ENCODE data around the gene DTX4.

Gene DTX4

DNA sequence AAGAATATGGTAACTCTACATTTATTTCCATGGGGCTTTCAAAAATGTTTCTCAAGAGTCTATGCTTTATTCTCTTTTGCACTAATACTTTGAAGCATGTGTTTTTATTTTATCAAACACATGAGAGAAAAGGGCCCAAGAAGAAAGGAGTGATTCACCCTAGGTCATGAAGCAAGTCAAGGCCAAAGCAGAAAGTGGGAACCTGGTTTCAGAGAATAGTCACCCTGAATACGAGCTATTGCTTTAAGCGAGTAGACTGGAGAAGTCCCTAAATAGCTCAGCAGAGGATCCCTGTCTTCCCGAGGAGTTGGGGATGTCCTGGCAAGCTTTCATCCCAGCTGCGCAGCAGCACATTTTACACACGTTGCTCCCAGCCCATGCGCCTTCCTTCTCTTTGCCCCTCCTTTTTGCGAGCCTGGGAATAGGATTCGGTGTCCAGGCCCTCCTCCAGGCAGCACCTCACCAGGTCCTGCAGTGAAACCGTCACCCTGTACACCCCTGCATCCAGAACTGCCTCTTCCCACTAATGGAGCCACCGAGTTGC lies 21.7 kb downstream of the DTX4 start:
- no peak for DNase-seq

DNA sequence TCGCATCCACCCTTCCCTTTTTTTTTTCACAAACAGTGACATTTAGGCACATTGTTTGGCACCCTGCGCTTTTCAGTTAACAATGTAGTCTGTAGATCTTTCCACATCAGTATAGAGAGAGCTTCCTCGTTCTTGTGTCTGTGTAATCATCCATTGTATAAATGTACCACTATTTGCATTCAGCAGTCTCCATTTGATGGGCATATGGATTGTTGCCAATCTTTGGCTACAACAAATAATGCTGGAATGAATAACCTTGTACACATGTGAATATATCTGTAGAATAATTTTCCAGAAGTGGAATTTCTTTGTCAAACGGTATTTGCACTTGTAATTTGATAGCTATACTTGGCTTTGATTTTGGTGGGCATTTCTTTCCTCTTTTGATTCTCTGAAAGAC lies 23.7 kb downstream of the DTX4 start:
- no peak for DNase-seq

DNA sequence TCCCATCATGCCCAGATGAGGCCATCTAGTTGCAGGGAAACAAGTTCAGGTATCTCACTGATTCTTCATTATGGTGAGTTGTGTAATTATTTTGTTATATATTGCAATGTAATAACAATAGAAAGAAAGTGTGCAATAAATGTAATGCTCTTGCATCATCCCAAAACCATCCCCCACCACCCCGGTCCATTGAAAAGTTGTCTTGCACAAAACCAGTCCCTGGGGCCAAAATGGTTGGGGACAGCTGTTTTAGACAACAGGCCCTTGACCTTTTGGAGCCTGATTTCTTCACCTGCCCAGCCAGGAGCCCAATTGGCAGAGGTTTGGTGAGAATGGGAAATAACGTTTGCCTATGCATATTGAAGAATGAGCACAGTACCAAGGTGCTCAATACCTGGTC lies 24.8 kb downstream of the DTX4 start:
- no peak for DNase-seq

DNA sequence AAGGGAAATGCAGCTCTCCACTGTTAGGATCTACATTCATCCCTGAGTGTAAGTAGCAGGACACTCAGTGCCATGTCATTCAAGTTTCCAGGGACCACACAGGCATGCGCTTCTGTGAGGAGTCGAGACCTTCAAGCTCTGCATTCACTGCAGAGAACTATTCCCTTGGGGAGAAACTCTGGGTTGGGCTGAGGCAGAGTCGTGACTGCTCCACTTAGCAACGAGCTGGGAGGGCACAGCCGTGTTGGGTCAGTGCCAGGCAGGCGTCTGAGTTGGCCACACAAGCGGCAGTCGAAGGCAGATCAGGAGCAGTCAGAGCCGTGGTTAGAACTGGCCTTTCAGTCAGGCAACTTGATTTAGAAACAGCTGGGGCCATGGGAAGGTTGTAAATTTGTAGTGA lies 26.1 kb downstream of the DTX4 start:
- DNase-seq = no peak

GRCh38 chr11:59198726-59199125 lies 26.8 kb downstream of the DTX4 start:
- no peak for DNase-seq

DNA sequence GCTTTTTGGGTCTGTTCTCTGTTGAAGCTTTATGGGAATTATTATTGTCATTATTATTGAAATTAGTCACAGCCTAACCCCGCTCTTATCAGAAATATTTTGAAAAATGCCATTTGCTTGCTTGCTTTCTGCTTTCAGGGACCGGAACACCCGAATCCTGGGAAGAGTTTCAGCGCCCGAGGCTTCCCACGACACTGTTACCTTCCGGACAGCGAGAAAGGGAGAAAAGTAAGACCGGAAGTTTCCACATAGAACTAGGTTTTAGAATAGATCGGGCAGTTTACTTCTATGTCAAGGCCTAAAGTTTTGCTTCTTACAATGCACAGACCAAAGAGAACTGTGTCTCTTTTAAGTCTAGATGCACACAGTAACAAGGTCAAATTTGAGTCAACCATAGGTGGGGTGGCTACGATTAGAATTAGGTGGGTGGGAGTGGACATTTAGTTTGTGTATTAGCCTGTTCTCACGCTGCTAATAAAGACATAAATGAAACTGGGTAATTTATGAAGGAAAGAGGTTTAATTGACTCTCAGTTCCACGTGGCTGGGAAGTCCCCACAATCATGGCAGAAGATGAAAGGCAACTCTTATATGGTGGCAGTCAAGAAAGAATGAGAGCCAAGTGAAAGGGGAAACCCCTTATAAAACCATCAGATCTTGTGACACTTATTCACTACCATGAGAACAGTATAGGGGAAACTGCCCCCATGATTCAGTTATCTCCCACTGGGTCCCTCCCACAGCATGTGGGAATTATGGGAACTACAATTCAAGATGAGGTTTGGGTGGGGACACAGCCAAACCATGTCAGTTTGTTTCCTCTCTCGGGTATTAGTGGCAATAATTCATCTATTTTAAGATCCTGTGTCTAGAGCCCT lies 27.9 kb downstream of the DTX4 start:
- no peak for DNase-seq

DNA sequence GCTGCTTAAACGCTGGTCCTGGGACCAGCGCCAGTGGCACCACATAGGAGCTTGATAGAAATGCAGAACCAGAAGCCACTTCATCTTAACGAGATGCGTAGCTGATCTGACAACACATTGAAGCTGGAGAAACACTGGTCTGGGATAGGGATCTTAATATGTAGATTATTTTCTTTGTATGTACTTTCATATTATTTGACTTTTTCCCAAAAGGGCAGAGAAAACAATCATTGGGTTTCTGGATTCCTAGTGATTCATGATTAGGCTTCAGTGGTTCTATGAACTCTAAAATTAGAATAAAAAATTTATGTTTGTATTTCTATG lies 28.5 kb downstream of the DTX4 start:
- no peak for DNase-seq

DNA sequence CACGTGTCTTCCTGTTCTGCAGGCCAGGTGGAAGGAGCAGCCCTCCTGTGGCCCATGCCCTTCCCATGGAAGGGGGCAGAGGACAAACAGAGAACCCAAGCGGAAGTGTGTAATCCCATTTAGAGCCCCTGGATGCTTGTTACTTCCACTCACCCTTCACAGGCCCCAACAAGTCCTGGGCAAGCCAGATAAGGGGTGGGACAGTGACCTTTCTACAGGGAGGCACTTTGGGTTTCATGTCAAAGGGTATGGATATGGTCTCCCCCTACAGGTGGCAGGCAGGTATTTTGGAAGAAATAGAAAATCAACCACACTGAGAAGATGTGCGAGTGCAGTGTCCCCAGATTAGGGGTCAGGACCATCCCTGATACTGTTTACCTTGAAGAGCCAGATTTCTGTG lies 29.4 kb downstream of the DTX4 start:
- no peak for DNase-seq

DNA sequence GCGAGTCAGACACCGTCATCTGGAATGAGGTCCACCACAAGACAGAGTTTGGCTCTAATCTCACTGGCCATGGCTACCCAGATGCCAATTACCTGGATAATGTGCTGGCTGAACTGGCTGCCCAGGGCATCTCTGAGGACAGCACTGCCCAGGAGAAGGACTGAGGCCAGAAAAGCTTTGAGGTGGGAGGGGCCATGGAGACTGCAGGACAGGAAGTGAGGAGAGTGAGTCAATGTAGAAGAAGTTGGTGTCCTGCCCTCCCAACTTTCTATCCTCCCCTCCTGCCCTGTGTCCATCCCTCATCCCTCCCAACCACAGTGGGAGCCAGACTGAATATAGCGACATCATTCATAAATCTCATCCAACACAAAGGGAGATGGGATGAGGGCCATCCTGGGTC lies 32.8 kb downstream of the DTX4 start:
- DNase-seq = no peak

DNA sequence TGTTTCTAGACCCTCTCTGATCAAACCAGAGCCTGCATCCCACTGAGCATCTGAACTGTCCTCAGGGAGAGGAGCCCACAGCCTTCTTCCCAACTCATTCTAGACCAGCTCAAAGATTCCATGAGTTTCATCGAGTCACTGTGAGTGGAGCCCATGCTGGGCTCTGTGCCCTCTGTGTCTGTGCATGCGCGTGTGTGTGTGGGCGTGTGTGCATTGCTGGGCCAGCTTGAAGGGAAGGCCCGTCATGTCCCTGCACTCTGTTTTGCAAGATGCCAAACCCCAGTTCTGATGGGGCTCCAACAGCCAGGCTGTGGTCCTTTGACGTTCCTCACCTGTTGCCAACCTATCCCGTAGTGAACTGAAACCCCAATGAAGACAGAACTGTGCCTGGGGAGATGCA lies 33.7 kb downstream of the DTX4 start:
- no peak for DNase-seq

DNA sequence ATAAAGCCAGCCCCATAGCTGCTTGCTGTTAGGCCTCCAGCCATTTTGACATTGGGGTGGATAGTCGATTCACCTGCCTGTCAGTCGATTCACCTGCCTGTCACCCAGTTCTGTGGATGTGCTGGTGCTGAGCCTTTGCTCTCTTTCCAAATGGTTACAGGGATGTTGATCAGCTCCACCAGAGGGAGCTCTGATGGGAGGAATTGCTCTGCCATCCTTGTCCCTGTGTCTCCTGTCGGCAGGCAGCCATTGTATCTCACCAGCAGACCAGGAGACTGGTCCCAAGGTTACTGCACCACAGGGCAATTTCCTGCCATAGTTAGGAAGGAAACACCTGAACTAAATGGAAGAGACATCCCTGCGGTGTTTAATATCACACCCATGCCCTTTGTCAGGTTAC lies 34.7 kb downstream of the DTX4 start:
- DNase-seq = no peak

DNA sequence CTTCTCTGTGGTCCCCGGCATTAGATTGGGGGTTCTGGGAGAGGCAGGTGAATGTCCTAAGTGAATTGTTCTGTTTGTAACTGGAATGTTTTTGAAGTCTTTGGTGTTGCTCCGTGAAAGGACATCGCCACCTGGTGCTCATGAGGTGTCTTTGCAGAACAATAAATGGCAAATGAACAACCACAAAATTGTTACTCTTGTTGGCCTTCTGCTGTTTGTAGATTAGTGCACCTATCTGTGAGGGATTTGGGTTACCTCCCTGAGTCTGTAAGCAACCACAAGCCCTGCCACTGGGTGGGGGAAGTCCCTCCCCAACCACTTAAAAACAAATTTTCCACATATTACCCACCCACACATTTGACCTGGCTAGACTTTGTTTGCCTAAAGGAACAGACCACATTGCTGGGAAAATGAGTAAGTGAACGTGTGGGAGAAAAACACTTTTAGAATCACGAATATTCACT lies 36.1 kb downstream of the DTX4 start:
- no peak for DNase-seq

- no peak for DNase-seq
These were observed 37.0 kb downstream of the DTX4 start for GRCh38 chr11:59208956-59209355.

DNA sequence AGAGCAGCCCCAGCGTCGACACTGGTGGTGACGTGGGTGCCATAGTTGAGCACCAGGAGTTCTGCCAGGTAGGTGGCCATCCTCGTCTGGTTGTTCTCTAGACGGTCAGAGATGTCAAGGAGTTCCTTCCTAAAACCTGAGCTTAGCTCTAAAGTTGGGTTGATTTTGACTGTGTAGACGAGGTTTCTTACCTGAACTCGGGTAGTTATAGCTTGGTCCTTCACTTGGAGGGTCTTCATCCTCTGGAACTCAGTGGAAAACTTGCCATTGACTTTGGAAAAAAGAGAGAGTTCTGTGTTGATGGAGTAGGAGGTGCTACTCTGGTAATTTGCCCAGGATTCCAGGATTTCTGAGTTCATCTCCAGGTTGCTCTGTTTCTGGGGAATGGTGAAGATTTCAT lies 40.3 kb downstream of the DTX4 start:
- no peak for DNase-seq

DNA sequence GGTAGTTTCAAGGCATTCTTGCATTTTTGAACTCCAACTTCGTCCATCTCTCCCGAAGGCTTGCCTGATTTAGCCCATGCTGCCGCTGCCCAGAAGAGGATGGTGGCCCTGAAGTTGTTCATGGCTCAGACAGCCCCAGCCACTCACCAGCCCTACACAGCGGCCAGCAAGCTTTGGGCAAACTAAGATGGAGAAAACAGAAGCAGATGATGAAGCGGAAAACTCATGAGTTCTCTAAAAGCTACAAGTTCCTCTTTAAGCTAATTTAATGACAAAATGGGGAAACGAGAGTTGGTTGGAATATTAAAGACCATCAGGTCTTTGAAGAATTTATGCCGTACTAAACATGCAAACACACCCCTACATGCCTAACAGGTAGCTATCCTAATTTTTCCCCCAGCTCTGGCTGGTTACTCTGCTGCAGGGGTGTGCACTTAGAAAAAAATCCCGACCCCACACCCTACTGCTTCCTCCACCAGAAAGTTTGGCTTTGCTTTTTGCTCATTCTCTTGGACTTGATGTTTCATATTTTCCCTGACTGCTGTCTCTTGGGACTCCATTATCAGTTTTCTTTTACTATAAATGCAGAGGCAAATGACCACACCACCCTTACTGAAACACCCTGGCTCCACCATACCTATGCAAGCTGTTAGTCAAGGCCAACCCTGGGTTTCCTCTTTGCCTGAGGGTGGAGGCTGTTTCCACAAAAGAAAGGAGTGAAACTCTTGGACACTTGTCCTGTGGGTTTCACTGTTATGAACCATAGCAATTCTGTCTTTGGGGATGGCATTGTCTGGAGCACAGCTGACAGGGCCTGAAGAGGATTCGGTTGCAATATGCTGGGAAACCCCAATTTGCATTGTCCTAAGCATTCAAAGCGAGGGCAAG lies 41.1 kb downstream of the DTX4 start, which contains the start of gene MPEG1:
TSS of gene MPEG1 (minus strand) at position 184 of the 888 bp plus-strand sequence. CDS start at position 122, 62 bp downstream.
- DNase-seq = no peak

DNA sequence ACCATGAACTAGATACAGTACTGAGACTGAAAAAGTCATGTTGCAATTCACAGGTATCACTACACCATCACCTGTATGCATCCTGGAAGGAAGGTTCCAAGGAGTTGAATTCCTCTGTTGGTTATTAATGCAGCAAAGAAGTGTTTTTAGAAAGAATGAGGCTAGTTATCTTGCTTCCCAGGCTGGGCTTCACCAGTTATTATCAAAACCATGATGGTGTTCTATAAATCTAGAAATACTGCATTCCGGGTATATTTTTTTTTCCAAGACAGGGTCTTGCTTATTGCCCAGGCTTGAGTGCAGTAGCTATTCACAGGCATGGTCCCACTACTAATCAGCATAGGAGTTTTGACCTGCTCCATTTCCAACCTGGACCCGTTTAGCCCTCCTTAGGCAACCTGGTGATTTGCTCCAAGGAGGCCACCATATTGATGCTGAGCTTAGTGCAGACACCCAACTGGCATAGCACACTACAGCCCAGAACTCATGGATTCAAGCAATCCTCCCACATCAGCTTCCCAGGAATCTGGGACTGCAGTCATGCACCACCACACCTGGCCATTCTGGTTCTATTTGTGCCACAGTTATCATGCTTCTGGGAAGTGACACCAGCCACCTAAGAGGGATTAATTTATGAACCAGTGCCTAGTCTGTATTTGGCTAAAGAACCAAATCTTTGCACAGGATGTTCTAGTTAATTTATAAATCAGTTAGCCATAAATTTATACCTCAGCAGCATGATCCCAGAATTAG lies 42.4 kb downstream of the DTX4 start:
- no peak for DNase-seq

DNA sequence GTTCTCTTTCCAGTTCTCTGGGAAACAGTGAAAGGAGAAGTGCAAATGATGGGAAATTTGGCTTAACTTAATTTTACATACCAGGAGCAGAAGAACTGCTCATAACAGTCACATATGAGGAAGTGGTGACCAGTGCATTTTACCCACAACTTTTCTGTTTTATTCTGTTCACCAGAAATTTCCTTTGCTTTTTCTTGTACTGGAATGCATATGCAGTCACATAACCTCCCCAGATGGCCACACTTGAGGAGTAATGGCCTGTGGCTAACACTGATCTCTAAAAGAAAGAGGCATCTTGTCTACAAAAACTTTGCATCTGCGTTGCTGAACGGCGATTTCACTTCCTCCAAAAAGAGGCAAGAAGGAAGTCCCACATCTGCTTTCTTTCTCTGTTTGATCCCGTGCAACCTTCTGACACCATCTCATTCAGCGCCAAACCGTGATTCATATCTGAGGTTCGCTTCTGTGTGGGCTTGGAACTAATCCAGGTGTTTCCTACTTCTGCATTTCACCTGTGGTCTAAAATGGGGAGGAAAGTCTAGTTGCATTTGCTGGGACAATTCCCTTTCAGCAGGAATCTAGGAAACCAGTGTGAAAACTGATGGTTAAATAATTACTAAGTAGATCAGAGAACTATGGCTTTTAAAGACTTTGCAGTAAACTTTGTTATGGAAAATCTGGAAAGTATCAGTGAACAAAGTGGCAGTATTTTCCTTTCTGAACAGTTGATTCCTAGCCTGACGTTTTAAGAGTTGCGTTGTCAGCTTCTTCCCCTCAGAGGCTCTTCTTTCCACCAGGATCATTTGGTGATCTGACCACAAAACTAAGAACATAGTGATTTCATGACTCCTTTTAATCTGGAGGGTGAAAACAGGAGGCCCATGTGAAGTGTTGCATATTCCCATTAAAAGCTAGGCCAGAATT lies 45.0 kb downstream of the DTX4 start:
- DNase-seq = no peak

DNA sequence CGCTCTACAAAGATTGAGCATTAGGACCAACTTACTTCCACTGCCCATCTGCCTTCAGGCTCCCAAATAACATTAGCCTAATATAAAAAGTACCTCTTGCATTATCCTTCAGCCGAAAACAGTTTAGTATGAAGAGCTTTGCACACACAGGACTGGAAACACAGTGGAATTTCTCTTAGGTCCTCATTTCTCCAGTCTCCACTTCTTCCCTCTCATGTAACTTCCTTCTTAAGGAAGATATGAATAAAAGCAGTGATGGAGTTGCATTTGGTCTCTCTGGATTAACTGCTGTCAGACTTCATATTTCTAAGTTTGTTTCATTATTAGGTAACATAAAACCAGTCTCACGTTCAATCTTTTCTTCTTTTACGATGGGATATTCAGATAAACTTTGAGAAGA lies 46.4 kb downstream of the DTX4 start:
- DNase-seq = no peak

GRCh38 chr11:59218893-59219292 lies 47.0 kb downstream of the DTX4 start:
- no peak for DNase-seq

DNA sequence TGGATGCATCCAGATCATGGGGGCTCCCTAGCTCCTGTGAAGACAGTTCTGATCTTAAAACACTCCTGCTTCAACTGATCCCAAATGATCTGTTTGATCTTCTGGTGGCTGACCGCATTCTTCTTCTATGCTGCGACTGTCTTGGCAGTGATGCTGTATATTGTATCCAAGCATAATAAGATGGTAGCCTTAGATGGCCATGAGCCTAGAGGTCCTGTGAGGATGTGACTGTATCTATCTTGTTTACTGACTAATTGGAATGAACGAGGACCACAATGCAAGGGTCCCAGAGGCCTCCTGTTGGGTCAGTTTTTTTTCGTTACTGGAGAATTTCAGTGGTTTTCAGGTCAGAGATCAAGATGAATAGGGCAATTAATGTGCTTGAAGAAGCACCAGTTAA lies 47.9 kb downstream of the DTX4 start:
- no peak for DNase-seq

GRCh38 chr11:59221441-59221840 lies 49.5 kb downstream of the DTX4 start:
- DNase-seq = no peak

Data from SHP77 treated with DMSO at 0.1 percent for 48 hours (cell line).